Liver (tissue), 9 donors: ENCODE measurements around the gene UBTF. TPM values are rescaled to one million over a fixed set of nuclear protein-coding genes. Genes with fewer than 3 reads are reported as not detected.

Experiments
- DNase-seq: peaks from one replicate; pipeline ENCODE4 v3.0.0-alpha.2; 2017; ENCODE audit warnings: low spot score
- H3K27ac ChIP-seq, 2 donors: one replicate each; pipeline ENCODE4 v1.7.0; 2013; ENCODE audit warnings: inconsistent platforms in 2 of 2, low read length in 2 of 2, control low read depth in 1 of 2, low read depth in 1 of 2, mild to moderate bottlenecking in 1 of 2
- H3K27me3 ChIP-seq, 4 donors: one replicate each; pipeline versions ENCODE4 v1.6.1 to v1.7.0; 2013; ENCODE audit warnings: low read length in 3 of 4, inconsistent platforms in 1 of 4, mild to moderate bottlenecking in 1 of 4, moderate library complexity in 1 of 4; ENCODE audit not compliant: control insufficient read depth in 4 of 4, insufficient read depth in 4 of 4
- H3K36me3 ChIP-seq, 4 donors: one replicate each; pipeline versions ENCODE4 v1.6.1 to v1.7.0; 2013; ENCODE audit warnings: low read length in 3 of 4, mild to moderate bottlenecking in 3 of 4, low read depth in 1 of 4, moderate library complexity in 1 of 4; ENCODE audit not compliant: control insufficient read depth in 4 of 4, insufficient read depth in 3 of 4
- H3K4me1 ChIP-seq, 4 donors: one replicate each; pipeline versions ENCODE4 v1.6.1 to v1.7.0; 2013; ENCODE audit warnings: low read length in 3 of 4, mild to moderate bottlenecking in 3 of 4, moderate library complexity in 1 of 4; ENCODE audit not compliant: control insufficient read depth in 4 of 4, insufficient read depth in 4 of 4
- H3K4me3 ChIP-seq, 3 donors: one replicate each; pipeline versions ENCODE4 v1.6.1 to v1.7.0; 2013; ENCODE audit warnings: low read length in 3 of 3, control low read depth in 1 of 3, low read depth in 1 of 3, mild to moderate bottlenecking in 1 of 3
- H3K9ac ChIP-seq, 2 donors: one replicate each; pipeline ENCODE4 v1.7.0; 2013; ENCODE audit warnings: low read length in 2 of 2, mild to moderate bottlenecking in 2 of 2, moderate library complexity in 2 of 2, control low read depth in 1 of 2, low read depth in 1 of 2
- H3K9me3 ChIP-seq, 4 donors: one replicate each; pipeline versions ENCODE4 v1.6.1 to v1.7.0; 2013; ENCODE audit warnings: low read length in 3 of 4; ENCODE audit not compliant: control insufficient read depth in 4 of 4
- EGR1 ChIP-seq, 2 donors: IDR thresholded peaks; 2 replicates each; pipeline ENCODE4 v1.6.1; 2016 to 2018; ENCODE audit warnings: antibody characterized with exemption in 2 of 2, low read depth in 2 of 2
- FOXA1 ChIP-seq: IDR thresholded peaks from 2 replicates; pipeline ENCODE4 v1.6.1; 2016; ENCODE audit warnings: antibody characterized with exemption
- FOXA2 ChIP-seq: IDR thresholded peaks from 2 replicates; pipeline ENCODE4 v1.6.1; 2016; ENCODE audit warnings: antibody characterized with exemption
- GABPA ChIP-seq, 2 donors: IDR thresholded peaks in 1 of 2; conservative IDR thresholded peaks in 1 of 2; 2 replicates each; pipeline ENCODE4 v1.6.1; 2016; ENCODE audit warnings: antibody characterized with exemption in 2 of 2, mild to moderate bottlenecking in 1 of 2, moderate library complexity in 1 of 2
- HNF4A ChIP-seq, 2 donors: conservative IDR thresholded peaks; 2 replicates each; pipeline ENCODE4 v1.6.1; 2016; ENCODE audit warnings: antibody characterized with exemption in 2 of 2, mild to moderate bottlenecking in 2 of 2
- HNF4G ChIP-seq: IDR thresholded peaks from 2 replicates; pipeline ENCODE4 v1.6.1; 2016; ENCODE audit warnings: antibody characterized with exemption
- JUND ChIP-seq, 2 donors: IDR thresholded peaks; 2 replicates each; pipeline ENCODE4 v1.6.1; 2016; ENCODE audit warnings: antibody characterized with exemption in 2 of 2
- NR2F2 ChIP-seq: IDR thresholded peaks from 2 replicates; pipeline ENCODE4 v1.6.1; 2016; ENCODE audit warnings: antibody characterized with exemption
- RAD21 ChIP-seq, 2 donors: IDR thresholded peaks; 2 replicates each; pipeline ENCODE4 v1.6.1; 2016; ENCODE audit warnings: antibody characterized with exemption in 2 of 2, mild to moderate bottlenecking in 2 of 2
- RXRA ChIP-seq, 2 donors: IDR thresholded peaks; 2 replicates each; pipeline ENCODE4 v1.6.1; 2017 to 2018; ENCODE audit warnings: antibody characterized with exemption in 2 of 2, mild to moderate bottlenecking in 1 of 2
- SP1 ChIP-seq: IDR thresholded peaks from 2 replicates; pipeline ENCODE4 v1.6.1; 2018; ENCODE audit warnings: antibody characterized with exemption, mild to moderate bottlenecking
- YY1 ChIP-seq: IDR thresholded peaks from 2 replicates; pipeline ENCODE4 v1.6.1; 2016; ENCODE audit warnings: antibody characterized with exemption, mild to moderate bottlenecking
- WGBS: extraction: QIAGEN DNeasy Blood & Tissue Kit; methylation state at CpG from one replicate; pipeline ENCODE4 v1.1.7; 2013; 5-methylcytosine and 5-hydroxymethylcytosine counted together
- polyA plus RNA-seq, 2 donors: library from polyadenylated mRNA; stranded (reverse) in 1 of 2; unstranded in 1 of 2; fragments of 200-250 nt in 1 of 2; fragments of >200 nt in 1 of 2; fragmentation: Nextera tagmentation in 1 of 2; extraction: Ambion mirVana in 1 of 2; gene quantifications; one replicate each; pipeline versions ENCODE4 v1.2.1 to v1.2.3, GENCODE V29; 2013 to 2015
- total RNA-seq, 2 donors: library from RNA; depleted of rRNA; stranded (reverse); fragments of >200 nt; gene quantifications; one replicate each; pipeline ENCODE4 v1.2.3, GENCODE V29; 2014
- TF ChIP-seq, protein P1 (sequence below): IDR thresholded peaks from 2 replicates; pipeline ENCODE4 v1.6.1; 2016; ENCODE audit warnings: antibody characterized with exemption
- TF ChIP-seq, protein P2 (sequence below): IDR thresholded peaks from 2 replicates; pipeline ENCODE4 v1.6.1; 2016; ENCODE audit warnings: antibody characterized with exemption
- TF ChIP-seq, protein P3 (sequence below): IDR thresholded peaks from 2 replicates; pipeline ENCODE4 v1.6.1; 2016; ENCODE audit warnings: antibody characterized with exemption, mild to moderate bottlenecking
- TF ChIP-seq, protein P4 (sequence below): fragments of 150-350 bp; IDR thresholded peaks from 2 replicates; pipeline ENCODE4 v1.5.1; 2017; ENCODE audit warnings: improper control_type of control experiment, low read depth, low read length; ENCODE audit not compliant: missing input control
- donor health status: healthy.
- donor health status: healthy.
- donor health status: healthy.
- donor health status: healthy.
- donor health status: healthy.

The UBTF gene
- total and polyA plus RNA-seq, 4 donors: 12.5 to 39.6 (median 23.9) TPM

DNA sequence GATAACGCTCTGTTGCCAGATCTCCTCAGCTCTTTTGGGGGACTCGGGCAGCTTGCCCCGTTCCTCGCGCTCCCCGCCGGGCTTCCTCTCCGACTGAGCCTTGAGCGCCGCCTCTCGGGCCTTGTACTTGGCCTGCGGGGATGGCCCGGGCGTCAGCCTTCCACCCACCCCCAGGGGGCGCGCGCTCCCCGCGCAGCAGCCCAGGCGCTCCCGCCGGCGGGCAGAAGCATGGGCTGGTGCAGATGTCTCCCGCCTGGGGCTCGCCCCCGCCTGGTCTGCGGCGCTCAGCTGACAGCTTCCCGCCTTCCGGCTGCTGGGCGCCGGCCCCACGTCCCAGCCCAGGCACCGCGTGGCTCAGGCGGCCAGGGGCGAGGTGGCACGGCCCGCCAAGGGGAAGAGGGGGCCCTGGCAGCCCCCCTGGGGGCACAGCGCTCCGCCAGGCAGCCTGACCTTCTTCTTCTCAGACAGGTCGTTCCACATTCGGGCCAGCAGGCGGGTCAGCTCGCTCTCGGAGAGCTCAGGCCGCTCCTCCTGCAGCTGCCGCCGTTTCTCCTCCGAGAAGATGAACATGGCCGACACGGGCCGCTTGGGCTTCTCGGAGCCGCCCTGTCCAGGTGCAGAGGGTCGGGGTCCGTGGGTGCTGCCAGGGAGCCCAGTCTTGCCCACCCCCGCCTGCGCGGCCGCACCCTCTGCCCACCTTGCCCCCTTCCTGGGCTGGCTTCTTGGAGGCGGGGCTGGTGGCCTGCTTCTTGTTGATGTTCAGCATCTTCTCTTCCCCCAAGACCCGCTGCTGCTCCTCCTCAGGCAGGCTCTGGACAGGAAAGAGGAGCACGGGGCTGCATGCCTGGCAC, 8.9 kb downstream of the UBTF start:
- Histone ChIP-seq H3K9me3 (no peaks in the 10 kb centered on the region), H3K36me3 (peaks cover 8 to 52% (median 40%) of the 10 kb centered on the region in 4 donors), H3K4me3 (no peak overlapping the region), H3K27me3 (no peaks in the 10 kb centered on the region), H3K9ac (no peak overlapping the region), H3K4me1 (peaks cover 0 to 12% (median 5%) of the 10 kb centered on the region in 4 donors), H3K27ac (no peak overlapping the region)
- WGBS: 34% methylated on average over 64 of the region's 64 CpGs
- peak; percentile 92 for DNase-seq
- TF ChIP-seq, protein P1, sequence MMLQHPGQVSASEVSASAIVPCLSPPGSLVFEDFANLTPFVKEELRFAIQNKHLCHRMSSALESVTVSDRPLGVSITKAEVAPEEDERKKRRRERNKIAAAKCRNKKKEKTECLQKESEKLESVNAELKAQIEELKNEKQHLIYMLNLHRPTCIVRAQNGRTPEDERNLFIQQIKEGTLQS: no peak
- peak in 1 of 2 donors; percentile 71 for TF ChIP-seq EGR1 (IDR thresholded peaks at IDR 0.05; ENCODE audit: low read depth in 2 of 2)
- TF ChIP-seq, protein P2, sequence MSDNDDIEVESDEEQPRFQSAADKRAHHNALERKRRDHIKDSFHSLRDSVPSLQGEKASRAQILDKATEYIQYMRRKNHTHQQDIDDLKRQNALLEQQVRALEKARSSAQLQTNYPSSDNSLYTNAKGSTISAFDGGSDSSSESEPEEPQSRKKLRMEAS: no peak
- TF ChIP-seq, protein P3, sequence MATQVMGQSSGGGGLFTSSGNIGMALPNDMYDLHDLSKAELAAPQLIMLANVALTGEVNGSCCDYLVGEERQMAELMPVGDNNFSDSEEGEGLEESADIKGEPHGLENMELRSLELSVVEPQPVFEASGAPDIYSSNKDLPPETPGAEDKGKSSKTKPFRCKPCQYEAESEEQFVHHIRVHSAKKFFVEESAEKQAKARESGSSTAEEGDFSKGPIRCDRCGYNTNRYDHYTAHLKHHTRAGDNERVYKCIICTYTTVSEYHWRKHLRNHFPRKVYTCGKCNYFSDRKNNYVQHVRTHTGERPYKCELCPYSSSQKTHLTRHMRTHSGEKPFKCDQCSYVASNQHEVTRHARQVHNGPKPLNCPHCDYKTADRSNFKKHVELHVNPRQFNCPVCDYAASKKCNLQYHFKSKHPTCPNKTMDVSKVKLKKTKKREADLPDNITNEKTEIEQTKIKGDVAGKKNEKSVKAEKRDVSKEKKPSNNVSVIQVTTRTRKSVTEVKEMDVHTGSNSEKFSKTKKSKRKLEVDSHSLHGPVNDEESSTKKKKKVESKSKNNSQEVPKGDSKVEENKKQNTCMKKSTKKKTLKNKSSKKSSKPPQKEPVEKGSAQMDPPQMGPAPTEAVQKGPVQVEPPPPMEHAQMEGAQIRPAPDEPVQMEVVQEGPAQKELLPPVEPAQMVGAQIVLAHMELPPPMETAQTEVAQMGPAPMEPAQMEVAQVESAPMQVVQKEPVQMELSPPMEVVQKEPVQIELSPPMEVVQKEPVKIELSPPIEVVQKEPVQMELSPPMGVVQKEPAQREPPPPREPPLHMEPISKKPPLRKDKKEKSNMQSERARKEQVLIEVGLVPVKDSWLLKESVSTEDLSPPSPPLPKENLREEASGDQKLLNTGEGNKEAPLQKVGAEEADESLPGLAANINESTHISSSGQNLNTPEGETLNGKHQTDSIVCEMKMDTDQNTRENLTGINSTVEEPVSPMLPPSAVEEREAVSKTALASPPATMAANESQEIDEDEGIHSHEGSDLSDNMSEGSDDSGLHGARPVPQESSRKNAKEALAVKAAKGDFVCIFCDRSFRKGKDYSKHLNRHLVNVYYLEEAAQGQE: no peak
- TF ChIP-seq GABPA (IDR thresholded peaks at IDR 0.05 in 1 of 2, conservative IDR thresholded peaks at IDR 0.05 in 1 of 2): no peak
- no peak for TF ChIP-seq HNF4G
- no peak for TF ChIP-seq RXRA (IDR thresholded peaks at IDR 0.05)
- TF ChIP-seq JUND (IDR thresholded peaks at IDR 0.05): no peak
- TF ChIP-seq, protein P4, sequence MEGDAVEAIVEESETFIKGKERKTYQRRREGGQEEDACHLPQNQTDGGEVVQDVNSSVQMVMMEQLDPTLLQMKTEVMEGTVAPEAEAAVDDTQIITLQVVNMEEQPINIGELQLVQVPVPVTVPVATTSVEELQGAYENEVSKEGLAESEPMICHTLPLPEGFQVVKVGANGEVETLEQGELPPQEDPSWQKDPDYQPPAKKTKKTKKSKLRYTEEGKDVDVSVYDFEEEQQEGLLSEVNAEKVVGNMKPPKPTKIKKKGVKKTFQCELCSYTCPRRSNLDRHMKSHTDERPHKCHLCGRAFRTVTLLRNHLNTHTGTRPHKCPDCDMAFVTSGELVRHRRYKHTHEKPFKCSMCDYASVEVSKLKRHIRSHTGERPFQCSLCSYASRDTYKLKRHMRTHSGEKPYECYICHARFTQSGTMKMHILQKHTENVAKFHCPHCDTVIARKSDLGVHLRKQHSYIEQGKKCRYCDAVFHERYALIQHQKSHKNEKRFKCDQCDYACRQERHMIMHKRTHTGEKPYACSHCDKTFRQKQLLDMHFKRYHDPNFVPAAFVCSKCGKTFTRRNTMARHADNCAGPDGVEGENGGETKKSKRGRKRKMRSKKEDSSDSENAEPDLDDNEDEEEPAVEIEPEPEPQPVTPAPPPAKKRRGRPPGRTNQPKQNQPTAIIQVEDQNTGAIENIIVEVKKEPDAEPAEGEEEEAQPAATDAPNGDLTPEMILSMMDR: peak; percentile 97
- TF ChIP-seq RAD21 (IDR thresholded peaks at IDR 0.05): peak; percentile 89 to 93
- no peak for TF ChIP-seq SP1
- no peak for TF ChIP-seq FOXA2

DNA sequence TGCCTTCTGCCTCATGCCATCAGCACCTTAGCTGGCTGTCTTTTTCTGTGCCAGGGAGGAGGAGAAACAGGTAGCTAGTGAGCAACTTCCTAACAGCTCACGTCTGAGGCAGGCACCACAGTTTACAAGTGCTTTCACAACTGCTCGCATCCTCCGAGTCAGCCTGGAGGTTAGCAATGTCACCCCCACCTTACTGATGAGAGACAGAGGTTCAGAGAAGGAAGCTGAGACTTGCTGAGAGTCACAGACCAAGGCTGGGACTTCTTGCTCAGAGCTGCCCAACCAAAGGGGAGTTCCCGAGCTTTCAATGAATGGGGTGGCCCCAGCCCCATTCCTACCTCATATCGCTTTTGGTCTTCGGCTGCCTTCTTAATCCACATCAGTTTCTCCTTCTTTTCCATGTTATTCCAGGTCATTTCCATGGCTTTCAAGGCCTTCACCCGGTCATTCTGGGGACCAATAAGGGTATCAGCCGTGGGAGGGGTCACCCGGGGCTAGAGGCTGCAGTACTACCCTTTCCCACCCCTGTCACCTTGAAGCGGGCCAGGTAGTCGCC, 9.6 kb downstream of the UBTF start:
- no peak overlapping the region for H3K4me3 ChIP-seq

More for the DNA sequence above, 9.6 kb downstream of the UBTF start:
- Histone ChIP-seq H3K27me3 (no peaks in the 10 kb centered on the region), H3K27ac (no peak overlapping the region), H3K4me1 (peaks cover 0 to 12% (median 5%) of the 10 kb centered on the region in 4 donors), H3K9me3 (no peaks in the 10 kb centered on the region), H3K9ac (no peak overlapping the region), H3K36me3 (peaks cover 5 to 45% (median 33%) of the 10 kb centered on the region in 4 donors)
- DNase-seq: no peak
- WGBS: 70% methylated on average over 11 of the region's 11 CpGs
- TF ChIP-seq, protein P1: no peak
- no peak for TF ChIP-seq NR2F2
- no peak for TF ChIP-seq FOXA1
- no peak for TF ChIP-seq EGR1 (IDR thresholded peaks at IDR 0.05; ENCODE audit: low read depth in 2 of 2)
- no peak for TF ChIP-seq HNF4A (conservative IDR thresholded peaks at IDR 0.05)
- no peak for TF ChIP-seq FOXA2
- TF ChIP-seq, protein P4: no peak
- no peak for TF ChIP-seq SP1
- TF ChIP-seq YY1: no peak
- TF ChIP-seq, protein P2: no peak
- TF ChIP-seq, protein P3: no peak
- TF ChIP-seq RAD21 (IDR thresholded peaks at IDR 0.05): no peak
